ENCODE results near the gene NEURL2. TPM values are rescaled to one million over a fixed set of nuclear protein-coding genes. Genes with fewer than 3 reads are reported as not detected.

Gene NEURL2
- total and polyA plus RNA-seq, 2 experiments from 2014 or later = 4.6 to 10.9 TPM

- Mint-ChIP-seq H3K27ac (no peak overlapping the region), H3K4me3 (no peak overlapping the region), H3K4me1 (peaks cover 13% of the 10 kb centered on the region), H3K27me3 (ENCODE audit: insufficient read depth, low read depth, poor library complexity) (peaks cover 34% of the 10 kb centered on the region), H3K9me3 (no peaks in the 10 kb centered on the region; the same call in 2 of the 3 replicates), H3K36me3 (ENCODE audit: low read depth) (peaks cover 78% of the 10 kb centered on the region)
- Histone ChIP-seq H3K9me2 (ENCODE audit: insufficient read depth) (no peaks in the 10 kb centered on the region), H4K20me1 (replicated peaks; ENCODE audit: insufficient read depth) (peaks cover 29% of the 10 kb centered on the region), H2AFZ (no peak overlapping the region), H3F3A (replicated peaks; ENCODE audit: low read depth) (peaks cover 13% of the 10 kb centered on the region; the same call in 1 of the 2 replicates), H3K27me3 (ENCODE audit: insufficient read depth) (no peaks in the 10 kb centered on the region), H3K4me2 (no peak overlapping the region), H3K79me2 (replicated peaks; ENCODE audit: insufficient read depth) (peaks cover 10% of the 10 kb centered on the region), H3K4me1 (ENCODE audit: insufficient read depth) (peaks cover 3% of the 10 kb centered on the region; the same call in 1 of the 2 replicates), H3K27ac (ENCODE audit: low read depth) (no peak overlapping the region), H3K4me3 (no peak overlapping the region), H3K36me3 (ENCODE audit: insufficient read depth) (peaks cover 19% of the 10 kb centered on the region)
- no peak for TF ChIP-seq REST (IDR thresholded peaks at IDR 0.05; ENCODE audit: unreplicated experiment)
- no peak for TF ChIP-seq ZNF114 (CRISPR knock-in tag; IDR thresholded peaks at IDR 0.05)
- TF ChIP-seq POLR2AphosphoS5 (IDR thresholded peaks at IDR 0.05; ENCODE audit: low read depth) = no peak
- TF ChIP-seq EZH2phosphoT487 (IDR thresholded peaks at IDR 0.05; ENCODE audit: unreplicated experiment) = no peak
- no peak for TF ChIP-seq ZNF331 (CRISPR knock-in tag; IDR thresholded peaks at IDR 0.05; ENCODE audit: low read depth)
- TF ChIP-seq JUNB (IDR thresholded peaks at IDR 0.05; ENCODE audit: unreplicated experiment) = no peak
- DNase-seq (ENCODE audit: low spot score) (no peak), ATAC-seq (no peak)
Observed at GRCh38 chr20:45907219-45907948, 16.4 kb upstream of the NEURL2 start.

- Histone ChIP-seq H3K4me2 (no peak overlapping the region), H3K36me3 (ENCODE audit: insufficient read depth) (peaks cover 24% of the 10 kb centered on the region)
- H3K36me3 Mint-ChIP-seq (ENCODE audit: low read depth) = peaks cover 89% of the 10 kb centered on the region
- TF ChIP-seq ZNF331 (CRISPR knock-in tag; IDR thresholded peaks at IDR 0.05; ENCODE audit: low read depth) (no peak), ETS1 (IDR thresholded peaks at IDR 0.05) (no peak), CREB1 (CRISPR knock-in tag; IDR thresholded peaks at IDR 0.05; ENCODE audit: low read depth) (no peak), NANOG (IDR thresholded peaks at IDR 0.05; ENCODE audit: borderline replicate concordance) (no peak), EZH2phosphoT487 (IDR thresholded peaks at IDR 0.05; ENCODE audit: unreplicated experiment) (no peak), POLR2AphosphoS5 (IDR thresholded peaks at IDR 0.05; ENCODE audit: low read depth) (no peak)
- TF ChIP-seq, protein P1, sequence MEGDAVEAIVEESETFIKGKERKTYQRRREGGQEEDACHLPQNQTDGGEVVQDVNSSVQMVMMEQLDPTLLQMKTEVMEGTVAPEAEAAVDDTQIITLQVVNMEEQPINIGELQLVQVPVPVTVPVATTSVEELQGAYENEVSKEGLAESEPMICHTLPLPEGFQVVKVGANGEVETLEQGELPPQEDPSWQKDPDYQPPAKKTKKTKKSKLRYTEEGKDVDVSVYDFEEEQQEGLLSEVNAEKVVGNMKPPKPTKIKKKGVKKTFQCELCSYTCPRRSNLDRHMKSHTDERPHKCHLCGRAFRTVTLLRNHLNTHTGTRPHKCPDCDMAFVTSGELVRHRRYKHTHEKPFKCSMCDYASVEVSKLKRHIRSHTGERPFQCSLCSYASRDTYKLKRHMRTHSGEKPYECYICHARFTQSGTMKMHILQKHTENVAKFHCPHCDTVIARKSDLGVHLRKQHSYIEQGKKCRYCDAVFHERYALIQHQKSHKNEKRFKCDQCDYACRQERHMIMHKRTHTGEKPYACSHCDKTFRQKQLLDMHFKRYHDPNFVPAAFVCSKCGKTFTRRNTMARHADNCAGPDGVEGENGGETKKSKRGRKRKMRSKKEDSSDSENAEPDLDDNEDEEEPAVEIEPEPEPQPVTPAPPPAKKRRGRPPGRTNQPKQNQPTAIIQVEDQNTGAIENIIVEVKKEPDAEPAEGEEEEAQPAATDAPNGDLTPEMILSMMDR (conservative IDR thresholded peaks at IDR 0.05; ENCODE audit: low read depth in 2 of 2) = no peak
Observed at GRCh38 chr20:45905505-45906079, 14.6 kb upstream of the NEURL2 start.

More at GRCh38 chr20:45905505-45906079, 14.6 kb upstream of the NEURL2 start:
- Histone ChIP-seq H3K79me2 (replicated peaks; ENCODE audit: insufficient read depth) (peaks cover 10% of the 10 kb centered on the region), H3K9me2 (ENCODE audit: insufficient read depth) (no peaks in the 10 kb centered on the region), H3F3A (replicated peaks; ENCODE audit: low read depth) (0 out of 2 replicates have a peak, but pooled peaks cover 5% of the 10 kb centered on the region), H4K20me1 (replicated peaks; ENCODE audit: insufficient read depth) (peaks cover 29% of the 10 kb centered on the region), H3K4me1 (ENCODE audit: insufficient read depth) (no peaks in the 10 kb centered on the region; the same call in 1 of the 2 replicates), H3K27ac (ENCODE audit: low read depth) (no peak overlapping the region), H3K27me3 (ENCODE audit: insufficient read depth) (no peaks in the 10 kb centered on the region), H2AFZ (no peak overlapping the region), H3K4me3 (no peak overlapping the region)
- no peak for ATAC-seq
- no peaks in the 10 kb centered on the region; the same call in 2 of the 3 replicates for H3K9me3 Mint-ChIP-seq
- H3K27ac Mint-ChIP-seq = no peak overlapping the region
- peaks cover 10% of the 10 kb centered on the region for H3K4me1 Mint-ChIP-seq
- peaks cover 28% of the 10 kb centered on the region for H3K27me3 Mint-ChIP-seq (ENCODE audit: insufficient read depth, low read depth, poor library complexity)
- H3K4me3 Mint-ChIP-seq = no peak overlapping the region
- no peak for DNase-seq (ENCODE audit: low spot score)

Measured in GM23338 (cell line).